Breast epithelium (tissue), 4 donors: Measurements from ENCODE around the gene ERN1. TPM values are rescaled to one million over a fixed set of nuclear protein-coding genes. Genes with fewer than 3 reads are reported as not detected.
"Not testable (repeated sequence)": the region's sequence is repeated elsewhere in the genome, so short reads cannot be mapped to it uniquely, and the experiment has no call there.

Experiments
- DNase-seq, 2 donors: peaks; one replicate each; pipeline ENCODE4 v3.0.0-alpha.2; 2019; ENCODE audit warnings: low spot score in 2 of 2
- H3K27ac ChIP-seq, 2 donors: fragments of 200-600 bp; sonication (generic) in 1 of 2; one replicate each; pipeline ENCODE4 v1.5.1; 2016 to 2019; ENCODE audit warnings: mild to moderate bottlenecking in 1 of 2
- H3K27me3 ChIP-seq, 2 donors: fragments of 200-600 bp; sonication (generic) in 1 of 2; one replicate each; pipeline versions ENCODE4 v1.5.1 to v1.6.0; 2017 to 2019; ENCODE audit warnings: control low read depth in 1 of 2, mild to moderate bottlenecking in 1 of 2
- H3K36me3 ChIP-seq: fragments of 200-600 bp; one replicate; pipeline ENCODE4 v1.5.1; 2019
- H3K4me1 ChIP-seq, 2 donors: fragments of 200-600 bp; sonication (generic); one replicate each; pipeline ENCODE4 v1.5.1; 2016 to 2019; ENCODE audit warnings: control low read depth in 1 of 2
- H3K4me3 ChIP-seq, 3 donors: fragments of 200-600 bp; sonication (generic); 1 replicate in 2 of 3; 2 replicates in 1 of 3; pipeline ENCODE4 v1.5.1; 2016 to 2019; ENCODE audit warnings: mild to moderate bottlenecking in 3 of 3, moderate library complexity in 2 of 3
- H3K9me3 ChIP-seq, 2 donors: fragments of 200-600 bp; sonication (generic) in 1 of 2; one replicate each; pipeline ENCODE4 v1.5.1; 2016 to 2019; ENCODE audit warnings: control low read depth in 1 of 2
- POLR2A ChIP-seq: fragments of 450-650 bp; IDR thresholded peaks from one replicate; pipeline ENCODE4 v1.6.1; 2016; ENCODE audit warnings: antibody characterized with exemption, mild to moderate bottlenecking, moderate library complexity
- POLR2AphosphoS5 ChIP-seq, 3 donors: sonication (generic); formaldehyde crosslinking; IDR thresholded peaks; one replicate each; pipeline ENCODE4 v1.6.1; 2017; ENCODE audit warnings: antibody characterized with exemption in 3 of 3
- intact Hi-C: fragments of 100-400 bp; cut with DNase I; formaldehyde crosslinking; loops from one replicate; pipeline ENCODE4 v1.15.1; 2023; ENCODE audit warnings: low total_unique reads
- total RNA-seq, 3 donors: library from RNA; depleted of rRNA; stranded (reverse); fragments of >200 nt; gene quantifications; one replicate each; pipeline ENCODE4 v1.1.0, GENCODE V29; 2016
- TF ChIP-seq, protein P1 (sequence below), 3 donors: fragments of 450-650 bp; IDR thresholded peaks; one replicate each; pipeline ENCODE4 v1.5.1; 2016 to 2017; ENCODE audit warnings: antibody characterized with exemption in 3 of 3, mild to moderate bottlenecking in 3 of 3, moderate library complexity in 3 of 3

The ERN1 gene
- total RNA-seq, 3 donors from 2014 or later = 13.1 to 40.8 (median 34.7) TPM

DNA sequence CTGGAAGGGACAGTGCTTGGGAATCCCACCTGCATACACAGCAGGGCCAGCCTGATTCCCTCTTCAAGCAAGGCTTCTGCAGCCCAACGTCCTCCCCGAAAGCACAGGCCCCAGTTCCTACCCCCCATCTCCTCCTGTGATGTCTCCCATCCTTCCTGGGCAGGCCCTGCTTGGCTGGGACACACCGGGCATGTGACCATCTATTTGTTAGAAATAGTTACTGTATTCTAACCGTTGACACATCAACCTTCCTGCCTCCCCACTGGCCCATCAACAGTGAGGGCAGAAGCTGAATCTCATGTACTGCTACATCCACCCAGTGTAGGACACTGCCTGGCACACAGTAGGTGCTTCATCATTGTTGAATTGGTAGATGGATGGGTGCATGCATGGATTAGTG, 121.1 kb downstream of the ERN1 start:
- Histone ChIP-seq H3K9me3 (no peaks in the 10 kb centered on the region), H3K4me3 (no peak overlapping the region), H3K27ac (peak overlapping the region in 1 of 2 donors; percentile 39), H3K36me3 (no peaks in the 10 kb centered on the region), H3K27me3 (no peaks in the 10 kb centered on the region), H3K4me1 (no peaks in the 10 kb centered on the region)
- DNase-seq = no peak
- intact Hi-C loops = loop anchor here (1.0 kb wide), 2 partner anchors 15 to 37 kb away; partner anchors contain the start of gene SCN4A
- no peak for TF ChIP-seq POLR2AphosphoS5 (IDR thresholded peaks at IDR 0.05)
- TF ChIP-seq, protein P1, sequence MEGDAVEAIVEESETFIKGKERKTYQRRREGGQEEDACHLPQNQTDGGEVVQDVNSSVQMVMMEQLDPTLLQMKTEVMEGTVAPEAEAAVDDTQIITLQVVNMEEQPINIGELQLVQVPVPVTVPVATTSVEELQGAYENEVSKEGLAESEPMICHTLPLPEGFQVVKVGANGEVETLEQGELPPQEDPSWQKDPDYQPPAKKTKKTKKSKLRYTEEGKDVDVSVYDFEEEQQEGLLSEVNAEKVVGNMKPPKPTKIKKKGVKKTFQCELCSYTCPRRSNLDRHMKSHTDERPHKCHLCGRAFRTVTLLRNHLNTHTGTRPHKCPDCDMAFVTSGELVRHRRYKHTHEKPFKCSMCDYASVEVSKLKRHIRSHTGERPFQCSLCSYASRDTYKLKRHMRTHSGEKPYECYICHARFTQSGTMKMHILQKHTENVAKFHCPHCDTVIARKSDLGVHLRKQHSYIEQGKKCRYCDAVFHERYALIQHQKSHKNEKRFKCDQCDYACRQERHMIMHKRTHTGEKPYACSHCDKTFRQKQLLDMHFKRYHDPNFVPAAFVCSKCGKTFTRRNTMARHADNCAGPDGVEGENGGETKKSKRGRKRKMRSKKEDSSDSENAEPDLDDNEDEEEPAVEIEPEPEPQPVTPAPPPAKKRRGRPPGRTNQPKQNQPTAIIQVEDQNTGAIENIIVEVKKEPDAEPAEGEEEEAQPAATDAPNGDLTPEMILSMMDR (IDR thresholded peaks at IDR 0.05) = no peak
- TF ChIP-seq POLR2A = no peak

DNA sequence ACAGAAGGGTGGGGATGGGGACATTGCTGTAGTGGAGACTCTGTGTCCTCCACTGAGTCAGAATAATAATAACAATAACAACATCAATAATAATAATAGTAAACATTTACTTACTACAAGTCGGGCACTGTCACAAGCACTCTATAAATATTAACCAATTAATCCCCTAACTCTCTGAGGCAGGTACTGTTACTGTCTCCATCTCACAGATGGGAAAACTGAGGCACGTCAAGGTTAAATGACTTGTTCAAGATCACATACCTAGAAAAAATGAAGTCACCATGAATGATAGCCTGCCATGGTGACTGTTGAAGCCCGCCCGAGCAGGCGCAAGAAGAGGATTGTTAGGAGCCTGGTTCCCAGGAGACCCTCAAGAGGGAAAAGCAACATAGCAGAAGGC, 121.6 kb downstream of the ERN1 start:
- Histone ChIP-seq H3K9me3 (no peaks in the 10 kb centered on the region), H3K27ac (peak overlapping the region in 1 of 2 donors; percentile 72), H3K36me3 (no peaks in the 10 kb centered on the region), H3K4me3 (no peak overlapping the region), H3K4me1 (no peaks in the 10 kb centered on the region), H3K27me3 (no peaks in the 10 kb centered on the region)
- intact Hi-C loops = loop anchor here (1.0 kb wide), 1 partner anchor 16 kb away; no protein-coding TSS in a partner anchor
- TF ChIP-seq POLR2A = no peak
- no peak for TF ChIP-seq POLR2AphosphoS5 (IDR thresholded peaks at IDR 0.05)
- TF ChIP-seq, protein P1 (IDR thresholded peaks at IDR 0.05) = no peak
- no peak for DNase-seq

DNA sequence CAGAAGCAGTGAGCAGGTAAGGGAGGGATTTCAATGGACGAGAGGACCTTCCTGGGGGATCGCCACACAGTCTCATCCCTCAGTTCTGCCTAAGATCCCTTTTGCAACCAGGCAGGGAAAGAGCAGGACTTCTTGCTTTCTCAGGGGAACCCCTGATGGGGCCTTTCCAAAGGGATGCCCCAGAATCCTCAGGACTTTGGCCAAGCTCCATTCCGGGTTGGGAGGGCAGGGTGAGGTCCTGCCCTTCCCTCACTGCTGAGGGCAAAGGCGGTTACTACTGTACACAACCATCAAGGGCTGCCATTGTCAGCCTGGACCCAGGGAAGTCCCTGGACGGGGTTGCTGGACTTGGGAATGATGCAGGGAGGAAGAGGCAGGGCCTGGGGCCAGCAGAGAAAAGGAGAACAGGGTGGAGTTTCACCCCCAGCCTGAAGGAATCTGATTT, 122.1 kb downstream of the ERN1 start:
- no peaks in the 10 kb centered on the region for H3K4me1 ChIP-seq
- H3K27me3 ChIP-seq = no peaks in the 10 kb centered on the region
- H3K9me3 ChIP-seq = no peaks in the 10 kb centered on the region
- H3K4me3 ChIP-seq = no peak overlapping the region
- H3K27ac ChIP-seq = peak overlapping the region in 1 of 2 donors; percentile 72
- DNase-seq = no peak
- peak in 1 of 3 donors; percentile 18 for TF ChIP-seq POLR2AphosphoS5 (IDR thresholded peaks at IDR 0.05)
- TF ChIP-seq POLR2A = no peak
- H3K36me3 ChIP-seq = no peaks in the 10 kb centered on the region
- intact Hi-C loops = loop anchor here (1.0 kb wide), 1 partner anchor 16 kb away; no protein-coding TSS in a partner anchor

DNA sequence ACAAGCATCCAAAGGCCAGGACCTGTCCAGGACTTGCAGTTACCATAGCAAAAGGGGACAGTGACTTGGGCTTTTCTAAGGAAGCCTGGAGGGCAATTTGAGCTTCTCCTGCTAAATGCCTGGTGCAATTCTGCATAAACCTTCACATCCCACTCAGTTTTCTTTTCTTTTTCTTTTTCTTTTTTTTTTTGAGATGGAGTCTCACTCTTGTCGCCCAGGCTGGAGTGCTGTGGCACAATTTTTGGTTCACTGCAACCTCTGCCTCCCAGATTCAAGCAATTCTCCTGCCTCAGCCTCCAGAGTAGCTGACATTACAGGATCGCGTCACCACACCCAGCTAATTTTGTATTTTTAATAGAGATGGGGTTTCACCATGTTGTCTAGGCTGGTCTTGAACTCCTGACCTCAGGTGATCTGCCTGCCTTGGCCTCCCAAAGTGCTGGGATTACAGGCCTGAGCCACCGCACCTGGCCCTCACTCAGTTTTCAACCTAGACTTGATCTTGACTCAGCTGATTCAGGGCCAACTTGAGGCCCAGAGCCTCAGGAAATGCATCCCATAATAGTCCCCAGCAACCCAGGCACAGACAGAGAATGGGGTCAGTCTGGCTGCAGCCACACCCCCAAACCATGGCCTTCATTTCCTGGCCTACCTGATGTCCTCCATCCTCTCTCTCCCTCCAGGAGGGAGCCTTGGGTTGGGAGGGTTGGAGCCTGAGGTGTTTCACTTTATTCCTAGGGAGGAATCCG, 122.7 kb downstream of the ERN1 start:
- DNase-seq, H3K9me3 ChIP-seq, H3K36me3 ChIP-seq, H3K27me3 ChIP-seq, intact Hi-C loops, H3K4me1 ChIP-seq, H3K4me3 ChIP-seq: not testable (repeated sequence)
- H3K27ac ChIP-seq = peak overlapping the region in 1 of 2 donors; percentile 72

DNA sequence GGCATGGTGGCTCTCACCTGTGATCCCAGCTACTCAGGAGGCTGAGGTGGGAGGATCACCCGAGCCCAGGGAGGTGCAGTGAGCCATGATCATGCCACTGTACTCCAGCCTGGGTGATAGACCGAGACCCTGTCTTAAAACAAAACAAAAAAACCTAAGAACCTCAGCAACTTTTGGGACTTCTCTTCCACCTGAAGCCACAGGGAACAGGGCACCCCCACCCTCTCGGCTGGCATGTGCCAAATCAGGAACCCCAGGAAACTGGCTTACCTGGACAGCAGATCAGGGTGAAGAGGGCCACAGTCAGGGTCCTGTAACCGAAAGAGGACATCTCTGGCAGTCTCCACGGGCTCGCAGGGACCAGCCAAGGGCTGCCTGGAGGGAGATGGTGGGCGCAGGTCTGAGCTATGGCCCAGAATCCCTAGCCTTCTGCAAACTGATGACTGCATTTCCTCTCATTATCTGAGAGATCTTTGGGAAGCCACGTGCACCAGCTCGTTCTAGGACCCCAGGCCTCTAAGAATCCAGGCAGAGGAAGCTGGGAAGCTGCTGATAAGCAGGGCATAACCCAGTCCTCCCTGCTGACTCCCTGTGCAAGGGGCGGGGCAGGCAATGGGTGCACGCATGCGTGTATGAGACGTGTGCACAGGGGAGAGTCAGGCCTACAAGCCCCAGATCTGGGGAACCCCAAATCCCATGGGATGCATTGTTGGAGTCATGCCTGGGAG, 123.4 kb downstream of the ERN1 start:
- Histone ChIP-seq H3K36me3 (no peaks in the 10 kb centered on the region), H3K9me3 (no peaks in the 10 kb centered on the region), H3K4me1 (no peaks in the 10 kb centered on the region), H3K27me3 (no peaks in the 10 kb centered on the region), H3K27ac (peak overlapping the region in 1 of 2 donors; percentile 19), H3K4me3 (peak overlapping the region in 2 of 3 donors; percentile 2 to 23)
- TF ChIP-seq POLR2AphosphoS5 (IDR thresholded peaks at IDR 0.05) (peak; percentile 17 to 47 (median 20)), POLR2A (no peak)
- no peak for DNase-seq
- intact Hi-C loops = no loop called here

DNA sequence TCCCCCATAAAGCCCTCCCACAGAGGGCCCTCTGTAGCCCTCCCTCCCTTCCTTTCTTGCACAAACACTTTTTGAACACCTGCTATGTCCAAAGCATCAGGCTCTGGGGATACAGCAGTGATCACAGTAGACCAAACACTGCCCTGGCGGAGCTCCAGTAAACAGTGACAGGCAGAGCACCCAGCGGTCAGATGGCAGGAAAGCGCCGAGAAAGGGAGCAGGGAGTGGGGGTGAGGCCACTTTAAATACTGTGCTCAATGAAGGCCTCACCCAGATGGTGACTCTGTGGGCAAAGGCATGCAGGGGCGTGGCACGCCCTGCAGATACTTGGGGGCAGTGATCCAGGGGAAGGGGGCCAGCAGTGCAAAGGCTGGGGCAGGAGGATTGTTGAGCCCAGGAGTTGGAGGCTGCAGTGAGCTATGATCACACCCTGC, 124.2 kb downstream of the ERN1 start:
- no peak for DNase-seq
- no peak for TF ChIP-seq POLR2AphosphoS5 (IDR thresholded peaks at IDR 0.05)
- TF ChIP-seq, protein P1 (IDR thresholded peaks at IDR 0.05) = no peak
- TF ChIP-seq POLR2A = no peak
- intact Hi-C loops = no loop called here
- no peaks in the 10 kb centered on the region for H3K27me3 ChIP-seq
- H3K9me3 ChIP-seq = no peaks in the 10 kb centered on the region
- H3K4me1 ChIP-seq = no peaks in the 10 kb centered on the region
- peak overlapping the region in 1 of 2 donors; percentile 66 for H3K27ac ChIP-seq
- no peaks in the 10 kb centered on the region for H3K36me3 ChIP-seq
- peak overlapping the region in 2 of 3 donors; percentile 2 to 23 for H3K4me3 ChIP-seq
